ENCODE measurements around the gene HDAC4. TPM values are rescaled to one million over a fixed set of nuclear protein-coding genes. Genes with fewer than 3 reads are reported as not detected.

Gene HDAC4
- total RNA-seq, 1 experiment from 2014 or later: 47.6 TPM

DNA sequence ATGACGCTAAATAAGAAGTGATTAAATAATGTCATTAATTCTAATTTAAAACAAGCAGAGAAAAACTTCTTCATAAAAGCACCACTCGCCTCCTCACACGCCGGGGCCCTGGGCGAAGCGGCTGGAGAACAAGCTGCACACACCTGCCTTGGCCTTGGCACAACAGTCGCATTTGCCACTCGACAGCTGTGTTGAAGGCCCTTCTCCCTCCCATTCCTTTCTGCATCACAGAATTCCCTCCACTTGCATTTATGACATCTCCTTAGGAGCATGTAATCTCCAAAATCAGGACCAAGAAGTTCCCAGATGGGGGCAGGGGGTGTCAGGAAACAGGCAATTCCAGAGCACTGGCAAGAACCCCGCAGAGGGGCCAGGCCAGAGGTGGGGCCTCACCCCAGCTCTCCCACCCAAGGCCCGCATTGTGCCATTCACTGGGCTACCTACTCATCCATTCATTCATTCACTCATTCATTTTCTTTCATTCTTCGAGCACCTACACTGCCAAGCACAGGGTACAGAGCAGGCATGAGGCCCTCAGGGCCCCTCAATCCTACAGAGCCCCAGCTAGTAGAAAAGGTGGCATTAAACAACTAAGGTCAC, 6.4 kb downstream of the HDAC4 start:
- ChIA-PET RAD21 (ENCODE audit: low non-redundant PET in 1 of 2, low total read pairs in 2 of 2, uncharacterized antibody in 2 of 2, unreplicated experiment in 2 of 2) (no interaction called here), CTCF (no interaction called here), POLR2A (no interaction called here)
- TF ChIP-seq POLR2AphosphoS5 (IDR thresholded peaks at IDR 0.05; ENCODE audit: low read depth, low read length) (no peak), CEBPB (IDR thresholded peaks at IDR 0.05; ENCODE audit: low read depth) (no peak), SIN3A (IDR thresholded peaks at IDR 0.05; ENCODE audit: low read depth) (no peak), EGR1 (IDR thresholded peaks at IDR 0.05; ENCODE audit: low read depth) (no peak), ELF1 (IDR thresholded peaks at IDR 0.05; ENCODE audit: borderline replicate concordance, low read depth) (no peak), ZFX (IDR thresholded peaks at IDR 0.05) (no peak), YY1 (IDR thresholded peaks at IDR 0.05; ENCODE audit: extremely low read depth, insufficient replicate concordance, low read depth, low read length) (no peak), ZNF274 (IDR thresholded peaks at IDR 0.05; ENCODE audit: low read depth, low read length) (no peak), POLR2A (IDR thresholded peaks at IDR 0.05; ENCODE audit: borderline replicate concordance, extremely low read depth, insufficient read depth, insufficient read length) (no peak), EZH2 (IDR thresholded peaks at IDR 0.05) (no peak), SRF (IDR thresholded peaks at IDR 0.05; ENCODE audit: low read depth) (no peak), SP1 (IDR thresholded peaks at IDR 0.05; ENCODE audit: low read depth) (no peak), TCF7L2 (IDR thresholded peaks at IDR 0.05; ENCODE audit: borderline replicate concordance, extremely low read depth, insufficient read depth, insufficient read length) (no peak), REST (IDR thresholded peaks at IDR 0.05; ENCODE audit: low read depth) (no peak), JUND (IDR thresholded peaks at IDR 0.05) (no peak), FOSL1 (IDR thresholded peaks at IDR 0.05; ENCODE audit: low read depth) (no peak)
- TF ChIP-seq, protein P1, sequence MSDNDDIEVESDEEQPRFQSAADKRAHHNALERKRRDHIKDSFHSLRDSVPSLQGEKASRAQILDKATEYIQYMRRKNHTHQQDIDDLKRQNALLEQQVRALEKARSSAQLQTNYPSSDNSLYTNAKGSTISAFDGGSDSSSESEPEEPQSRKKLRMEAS (IDR thresholded peaks at IDR 0.05): no peak
- TF ChIP-seq, protein P2, sequence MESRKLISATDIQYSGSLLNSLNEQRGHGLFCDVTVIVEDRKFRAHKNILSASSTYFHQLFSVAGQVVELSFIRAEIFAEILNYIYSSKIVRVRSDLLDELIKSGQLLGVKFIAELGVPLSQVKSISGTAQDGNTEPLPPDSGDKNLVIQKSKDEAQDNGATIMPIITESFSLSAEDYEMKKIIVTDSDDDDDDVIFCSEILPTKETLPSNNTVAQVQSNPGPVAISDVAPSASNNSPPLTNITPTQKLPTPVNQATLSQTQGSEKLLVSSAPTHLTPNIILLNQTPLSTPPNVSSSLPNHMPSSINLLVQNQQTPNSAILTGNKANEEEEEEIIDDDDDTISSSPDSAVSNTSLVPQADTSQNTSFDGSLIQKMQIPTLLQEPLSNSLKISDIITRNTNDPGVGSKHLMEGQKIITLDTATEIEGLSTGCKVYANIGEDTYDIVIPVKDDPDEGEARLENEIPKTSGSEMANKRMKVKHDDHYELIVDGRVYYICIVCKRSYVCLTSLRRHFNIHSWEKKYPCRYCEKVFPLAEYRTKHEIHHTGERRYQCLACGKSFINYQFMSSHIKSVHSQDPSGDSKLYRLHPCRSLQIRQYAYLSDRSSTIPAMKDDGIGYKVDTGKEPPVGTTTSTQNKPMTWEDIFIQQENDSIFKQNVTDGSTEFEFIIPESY (IDR thresholded peaks at IDR 0.05; ENCODE audit: extremely low read depth, insufficient replicate concordance, low read length): no peak
- TF ChIP-seq, protein P3, sequence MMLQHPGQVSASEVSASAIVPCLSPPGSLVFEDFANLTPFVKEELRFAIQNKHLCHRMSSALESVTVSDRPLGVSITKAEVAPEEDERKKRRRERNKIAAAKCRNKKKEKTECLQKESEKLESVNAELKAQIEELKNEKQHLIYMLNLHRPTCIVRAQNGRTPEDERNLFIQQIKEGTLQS (IDR thresholded peaks at IDR 0.05): no peak
- no peak for DNase-seq (ENCODE audit: low read depth, low spot score)
- Histone ChIP-seq H3K9me3 (ENCODE audit: control insufficient read depth in 1 of 2, insufficient read depth in 1 of 2, low read depth in 1 of 2, low read length in 2 of 2) (no peaks in the 10 kb centered on the region), H3K4me1 (ENCODE audit: control insufficient read depth in 1 of 2, insufficient read depth in 2 of 2, low read length in 2 of 2) (peaks cover 7 to 17% of the 10 kb centered on the region in 2 experiments; a peak in 3 of 4 replicates), H3K27ac (ENCODE audit: low read depth, low read length) (no peak overlapping the region), H3K4me2 (ENCODE audit: low read length) (no peak overlapping the region), H3K27me3 (ENCODE audit: insufficient read depth, low read length) (no peaks in the 10 kb centered on the region), H2AFZ (ENCODE audit: low read depth, low read length, poor library complexity, severe bottlenecking) (no peak overlapping the region), H3K36me3 (ENCODE audit: control insufficient read depth in 1 of 2, insufficient read depth in 2 of 2, low read length in 2 of 2) (no peaks in the 10 kb centered on the region; a peak in 1 of 4 replicates), H4K20me1 (ENCODE audit: insufficient read depth) (no peaks in the 10 kb centered on the region), H3K9me2 (ENCODE audit: insufficient read depth) (no peaks in the 10 kb centered on the region), H3K4me3 (replicated peaks in 1 of 2; ENCODE audit: low read depth in 1 of 2, low read length in 2 of 2) (no peak overlapping the region), H3K9ac (ENCODE audit: low read length) (no peak overlapping the region), H3K79me2 (ENCODE audit: insufficient read depth, low read length) (peaks cover 99% of the 10 kb centered on the region)
- ATAC-seq: no peak
- no TSS peak for BruUV-seq (replicated peaks)
- intact Hi-C loops (cut with micrococcal nuclease): loop anchor here (10.0 kb wide), 1 partner anchor 600 kb away; no protein-coding TSS in a partner anchor
